Body of pancreas (tissue), 4 donors: ENCODE data around the gene DCP1A. TPM values are rescaled to one million over a fixed set of nuclear protein-coding genes. Genes with fewer than 3 reads are reported as not detected.
"Not testable (repeated sequence)": the region's sequence is repeated elsewhere in the genome, so short reads cannot be mapped to it uniquely, and the experiment has no call there.

Experiments used
- ATAC-seq: fragments of 150-250 bp; one replicate; pipeline ENCODE4 v1.9.1; 2016
- DNase-seq, 4 donors: peaks; one replicate each; pipeline ENCODE4 v3.0.0-alpha.2; 2019
- H3K27ac ChIP-seq, 4 donors: fragments of 200-600 bp; sonication (generic); 1 replicate in 3 of 4; 2 replicates in 1 of 4; pipeline versions ENCODE4 v1.5.1 to v1.6.1; 2016 to 2019; ENCODE audit warnings: mild to moderate bottlenecking in 1 of 4, mixed read lengths in 1 of 4, moderate library complexity in 1 of 4
- H3K27me3 ChIP-seq, 2 donors: fragments of 200-600 bp; sonication (generic); one replicate each; pipeline ENCODE4 v1.6.0; 2016; ENCODE audit warnings: mild to moderate bottlenecking in 1 of 2
- H3K36me3 ChIP-seq, 2 donors: fragments of 200-600 bp; sonication (generic); replicated peaks in 1 of 2; 2 replicates each; pipeline ENCODE4 v1.5.1; 2016; ENCODE audit warnings: low read depth in 2 of 2; ENCODE audit not compliant: insufficient read depth in 1 of 2
- H3K4me1 ChIP-seq: fragments of 200-600 bp; sonication (generic); one replicate; pipeline ENCODE4 v1.6.0; 2016
- H3K4me3 ChIP-seq, 2 donors: fragments of 200-600 bp; sonication (generic); 1 replicate in 1 of 2; 2 replicates in 1 of 2; pipeline ENCODE4 v1.5.1; 2016 to 2019
- H3K9me3 ChIP-seq, 3 donors: fragments of 200-600 bp; sonication (generic); 1 replicate in 2 of 3; 2 replicates in 1 of 3; pipeline ENCODE4 v1.5.1; 2016
- CTCF ChIP-seq, 7 experiments: fragments of 450-650 bp in 4 of 7; fragments of 200-600 bp in 3 of 7; sonication (generic) in 3 of 7; IDR thresholded peaks; one replicate each; pipeline ENCODE4 v1.5.1; 2016 to 2019; ENCODE audit warnings: antibody characterized with exemption in 7 of 7
- POLR2A ChIP-seq, 3 donors: fragments of 450-650 bp; IDR thresholded peaks; one replicate each; pipeline ENCODE4 v1.6.1; 2016; ENCODE audit warnings: antibody characterized with exemption in 3 of 3, mild to moderate bottlenecking in 2 of 3
- WGBS, 2 donors: methylation state at CpG; one replicate each; pipeline ENCODE4 v1.1.5; 2017; 5-methylcytosine and 5-hydroxymethylcytosine counted together
- intact Hi-C: fragments of 100-400 bp; cut with DNase I; formaldehyde crosslinking; loops from one replicate; pipeline ENCODE4 v1.15.1; 2023
- total RNA-seq, 2 donors: library from RNA; depleted of rRNA; stranded (reverse); fragments of >200 nt; gene quantifications; one replicate each; pipeline ENCODE4 v1.1.0, GENCODE V29; 2016

Gene DCP1A
- total RNA-seq, 2 donors from 2014 or later = 11.9 to 21.8 TPM

- intact Hi-C loops = no loop called here
- H3K27ac ChIP-seq = no peak overlapping the region
- peaks cover 0 to 5% of the 10 kb centered on the region in 2 donors for H3K36me3 ChIP-seq
- ATAC-seq = no peak
- TF ChIP-seq CTCF (IDR thresholded peaks at IDR 0.05) (no peak), POLR2A (IDR thresholded peaks at IDR 0.05) (no peak)
- H3K9me3 ChIP-seq = no peaks in the 10 kb centered on the region
- DNase-seq = no peak
- H3K4me1 ChIP-seq = peaks cover 9% of the 10 kb centered on the region
- H3K4me3 ChIP-seq = no peak overlapping the region
- H3K27me3 ChIP-seq = no peaks in the 10 kb centered on the region
- 84 to 95% methylated on average over 1 of the region's 1 CpG for WGBS, 2 donors
Observed at GRCh38 chr3:53331871-53332270, 15.5 kb downstream of the DCP1A start.

- Histone ChIP-seq H3K36me3 (peaks cover 0 to 6% of the 10 kb centered on the region in 2 donors), H3K27me3 (no peaks in the 10 kb centered on the region), H3K4me1 (peaks cover 8% of the 10 kb centered on the region), H3K27ac (no peak overlapping the region), H3K9me3 (no peaks in the 10 kb centered on the region), H3K4me3 (no peak overlapping the region)
- WGBS, 2 donors = 82 to 90% methylated on average over 1 of the region's 1 CpG
- DNase-seq (no peak), ATAC-seq (no peak)
- intact Hi-C loops = no loop called here
- TF ChIP-seq CTCF (IDR thresholded peaks at IDR 0.05) = no peak
- TF ChIP-seq POLR2A (IDR thresholded peaks at IDR 0.05) = no peak
Observed at GRCh38 chr3:53329897-53330296, 17.4 kb downstream of the DCP1A start.

GRCh38 chr3:53328746-53329145 is 18.6 kb downstream of the DCP1A start:
- H3K4me3 ChIP-seq = no peak overlapping the region
- no peak overlapping the region for H3K27ac ChIP-seq
- no peaks in the 10 kb centered on the region for H3K9me3 ChIP-seq
- H3K4me1 ChIP-seq = peaks cover 16% of the 10 kb centered on the region
- no peak for ATAC-seq
- 63 to 71% methylated on average over 5 of the region's 5 CpGs for WGBS, 2 donors
- no peak for TF ChIP-seq POLR2A (IDR thresholded peaks at IDR 0.05)
- TF ChIP-seq CTCF (IDR thresholded peaks at IDR 0.05) = no peak
- H3K36me3 ChIP-seq = peaks cover 0 to 6% of the 10 kb centered on the region in 2 donors
- DNase-seq = no peak
- intact Hi-C loops = no loop called here
- H3K27me3 ChIP-seq = no peaks in the 10 kb centered on the region

- WGBS, 2 donors = 64 to 83% methylated on average over 6 of the region's 6 CpGs
- intact Hi-C loops, H3K4me3 ChIP-seq, ATAC-seq, H3K27ac ChIP-seq, H3K36me3 ChIP-seq, DNase-seq, H3K27me3 ChIP-seq, H3K9me3 ChIP-seq: not testable (repeated sequence)
- peaks cover 21% of the 10 kb centered on the region for H3K4me1 ChIP-seq
Observed at GRCh38 chr3:53327986-53328385, 19.4 kb downstream of the DCP1A start.

GRCh38 chr3:53324105-53324504 is 23.2 kb downstream of the DCP1A start:
- Histone ChIP-seq H3K4me1 (peaks cover 21% of the 10 kb centered on the region), H3K4me3 (no peak overlapping the region), H3K27ac (no peak overlapping the region), H3K9me3 (no peaks in the 10 kb centered on the region), H3K27me3 (no peaks in the 10 kb centered on the region), H3K36me3 (peaks cover 0 to 4% of the 10 kb centered on the region in 2 donors)
- ATAC-seq = no peak
- WGBS, 2 donors = 15 to 16% methylated on average over 5 of the region's 5 CpGs
- intact Hi-C loops = no loop called here
- no peak for DNase-seq
- TF ChIP-seq CTCF (IDR thresholded peaks at IDR 0.05) (no peak), POLR2A (IDR thresholded peaks at IDR 0.05) (no peak)
